Skeletal muscle satellite cell (primary cell): ENCODE results near the gene MTARC1.

ENCODE experiments used
- H3K27me3 ChIP-seq: 2 replicates; pipeline ENCODE4 v1.7.0; 2013; ENCODE audit warnings: low read length; ENCODE audit not compliant: control insufficient read depth, insufficient read depth
- H3K36me3 ChIP-seq: 2 replicates; pipeline ENCODE4 v1.7.0; 2013; ENCODE audit warnings: mild to moderate bottlenecking, control low read depth, low read length; ENCODE audit not compliant: insufficient read depth
- H3K4me1 ChIP-seq: 2 replicates; pipeline ENCODE4 v1.7.0; 2013; ENCODE audit warnings: low read length; ENCODE audit not compliant: control insufficient read depth, insufficient read depth
- H3K4me2 ChIP-seq: 2 replicates; pipeline ENCODE4 v1.7.0; 2013; ENCODE audit warnings: mild to moderate bottlenecking, low read length
- H3K4me3 ChIP-seq: 2 replicates; pipeline ENCODE4 v1.7.0; 2013; ENCODE audit warnings: low read length
- H3K9ac ChIP-seq: 2 replicates; pipeline ENCODE4 v1.7.0; 2013; ENCODE audit warnings: mild to moderate bottlenecking, low read depth, low read length, moderate library complexity
- H3K9me3 ChIP-seq: replicated peaks from 2 replicates; pipeline ENCODE4 v1.7.0; 2013; ENCODE audit warnings: mild to moderate bottlenecking, control low read depth, low read length

The MTARC1 gene

GRCh38 chr1:220809704-220810103, 23.0 kb downstream of the MTARC1 start:
- Histone ChIP-seq H3K9me3 (no peaks in the 10 kb centered on the region), H3K4me1 (no peaks in the 10 kb centered on the region), H3K4me2 (no peak overlapping the region), H3K36me3 (no peaks in the 10 kb centered on the region), H3K27me3 (no peaks in the 10 kb centered on the region), H3K4me3 (no peak overlapping the region), H3K9ac (no peak overlapping the region)

GRCh38 chr1:220810179-220810653, 23.5 kb downstream of the MTARC1 start:
- Histone ChIP-seq H3K9ac (no peak overlapping the region), H3K4me1 (no peaks in the 10 kb centered on the region), H3K9me3 (no peaks in the 10 kb centered on the region), H3K36me3 (no peaks in the 10 kb centered on the region), H3K4me2 (peak overlapping the region; percentile 71), H3K4me3 (peak overlapping the region; percentile 38), H3K27me3 (no peaks in the 10 kb centered on the region)

- Histone ChIP-seq H3K27me3 (no peaks in the 10 kb centered on the region), H3K36me3 (no peaks in the 10 kb centered on the region), H3K4me3 (no peak overlapping the region), H3K9me3 (no peaks in the 10 kb centered on the region), H3K4me1 (no peaks in the 10 kb centered on the region), H3K4me2 (no peak overlapping the region), H3K9ac (no peak overlapping the region)
These were observed 24.2 kb downstream of the MTARC1 start for GRCh38 chr1:220810963-220811362.

GRCh38 chr1:220811695-220812094, 25.0 kb downstream of the MTARC1 start:
- H3K9me3 ChIP-seq, result no peaks in the 10 kb centered on the region
- H3K36me3 ChIP-seq, result no peaks in the 10 kb centered on the region
- H3K4me1 ChIP-seq, result no peaks in the 10 kb centered on the region
- no peak overlapping the region for H3K4me2 ChIP-seq
- no peaks in the 10 kb centered on the region for H3K27me3 ChIP-seq
- H3K4me3 ChIP-seq, result no peak overlapping the region
- no peak overlapping the region for H3K9ac ChIP-seq

- no peak overlapping the region for H3K9ac ChIP-seq
- H3K36me3 ChIP-seq, result no peaks in the 10 kb centered on the region
- no peak overlapping the region for H3K4me3 ChIP-seq
- H3K4me2 ChIP-seq, result no peak overlapping the region
- no peaks in the 10 kb centered on the region for H3K9me3 ChIP-seq
- no peaks in the 10 kb centered on the region for H3K4me1 ChIP-seq
- no peaks in the 10 kb centered on the region for H3K27me3 ChIP-seq
These were observed 25.6 kb downstream of the MTARC1 start for GRCh38 chr1:220812308-220812707.

GRCh38 chr1:220813013-220813412, 26.3 kb downstream of the MTARC1 start:
- Histone ChIP-seq H3K27me3 (no peaks in the 10 kb centered on the region), H3K36me3 (no peaks in the 10 kb centered on the region), H3K4me3 (no peak overlapping the region), H3K9ac (no peak overlapping the region), H3K9me3 (no peaks in the 10 kb centered on the region), H3K4me1 (no peaks in the 10 kb centered on the region), H3K4me2 (no peak overlapping the region)

GRCh38 chr1:220815409-220815808, 28.7 kb downstream of the MTARC1 start:
- Histone ChIP-seq H3K9ac (no peak overlapping the region), H3K27me3 (no peaks in the 10 kb centered on the region), H3K36me3 (no peaks in the 10 kb centered on the region), H3K4me2 (no peak overlapping the region), H3K4me1 (peaks cover 18% of the 10 kb centered on the region), H3K4me3 (no peak overlapping the region), H3K9me3 (no peaks in the 10 kb centered on the region)

GRCh38 chr1:220817907-220818306, 31.2 kb downstream of the MTARC1 start:
- H3K9ac ChIP-seq, result no peak overlapping the region
- no peaks in the 10 kb centered on the region for H3K36me3 ChIP-seq
- peaks cover 18% of the 10 kb centered on the region for H3K4me1 ChIP-seq
- no peak overlapping the region for H3K4me2 ChIP-seq
- H3K9me3 ChIP-seq, result no peaks in the 10 kb centered on the region
- no peaks in the 10 kb centered on the region for H3K27me3 ChIP-seq
- no peak overlapping the region for H3K4me3 ChIP-seq

- no peaks in the 10 kb centered on the region for H3K9me3 ChIP-seq
- H3K36me3 ChIP-seq, result no peaks in the 10 kb centered on the region
- H3K4me1 ChIP-seq, result peaks cover 18% of the 10 kb centered on the region
- peak overlapping the region; percentile 37 for H3K4me2 ChIP-seq
- no peak overlapping the region for H3K9ac ChIP-seq
- no peaks in the 10 kb centered on the region for H3K27me3 ChIP-seq
- no peak overlapping the region for H3K4me3 ChIP-seq
These were observed 31.9 kb downstream of the MTARC1 start for GRCh38 chr1:220818421-220819173.

- H3K27me3 ChIP-seq, result no peaks in the 10 kb centered on the region
- peaks cover 18% of the 10 kb centered on the region for H3K4me1 ChIP-seq
- H3K4me2 ChIP-seq, result peak overlapping the region; percentile 37
- H3K36me3 ChIP-seq, result no peaks in the 10 kb centered on the region
- no peak overlapping the region for H3K9ac ChIP-seq
- H3K9me3 ChIP-seq, result no peaks in the 10 kb centered on the region
- H3K4me3 ChIP-seq, result no peak overlapping the region
These were observed 32.8 kb downstream of the MTARC1 start for GRCh38 chr1:220819467-220820026.

GRCh38 chr1:220824031-220824989, 37.6 kb downstream of the MTARC1 start:
- no peaks in the 10 kb centered on the region for H3K36me3 ChIP-seq

More at GRCh38 chr1:220824031-220824989, 37.6 kb downstream of the MTARC1 start:
- H3K9ac ChIP-seq, result no peak overlapping the region
- H3K27me3 ChIP-seq, result no peaks in the 10 kb centered on the region
- peaks cover 7% of the 10 kb centered on the region for H3K4me1 ChIP-seq
- H3K4me3 ChIP-seq, result no peak overlapping the region
- no peaks in the 10 kb centered on the region for H3K9me3 ChIP-seq
- no peak overlapping the region for H3K4me2 ChIP-seq
